GM12878 (cell line): ENCODE results near the gene TRPT1. TPM values are rescaled to one million over a fixed set of nuclear protein-coding genes. Genes with fewer than 3 reads are reported as not detected.

Source experiments
- ATAC-seq: fragments of 200-7000 bp; cut with Tn5 transposase; 3 replicates; pipeline ENCODE4 v1.9.1; 2020; ENCODE audit warnings: mild to moderate bottlenecking, moderate library complexity
- BruUV-seq: library from RNA; stranded (reverse); fragments of 400-500 nt; replicated peaks from 2 replicates; lab custom pipeline; 2021; lab: Mats Ljungman, UMichigan
- CTCF ChIA-PET: fragments of 300-600 bp; sonication (Branson Sonifier 250); formaldehyde crosslinking; extraction: SDS; loops from one replicate; lab custom pipeline; 2021; ENCODE audit warnings: inconsistent platforms; lab: Yijun Ruan, JAX
- POLR2A ChIA-PET: fragments of 350-600 bp; formaldehyde crosslinking; extraction: SDS; loops from one replicate; lab custom pipeline; 2021; ENCODE audit warnings: inconsistent platforms; lab: Charles Lee
- RAD21 ChIA-PET: fragments of 300-600 bp; sonication (Branson Sonifier 250); formaldehyde crosslinking; loops from one replicate; lab custom pipeline; 2023; ENCODE audit warnings: antibody characterized with exemption; ENCODE audit not compliant: unreplicated experiment; lab: Charles Lee
- SMC1A ChIA-PET: fragments of 300-600 bp; sonication (Branson Sonifier 250); formaldehyde crosslinking; loops from one replicate; lab custom pipeline; 2023; ENCODE audit not compliant: unreplicated experiment, uncharacterized antibody; lab: Charles Lee
- DNase-seq: peaks from one replicate; pipeline ENCODE4 v3.0.0-alpha.2; 2011; ENCODE audit warnings: low read depth, low spot score
- FAIRE-seq: peaks from 3 replicates; lab custom pipeline; 2011; peaks lifted over from hg19 to GRCh38; lab: Jason Lieb, UNC
- H2AFZ ChIP-seq: 2 replicates; pipeline ENCODE4 v1.6.0; 2011; ENCODE audit warnings: low read depth, low read length, control low read depth; ENCODE audit not compliant: control insufficient read depth
- H3K27ac ChIP-seq: 2 replicates; pipeline ENCODE4 v1.5.1; 2011; ENCODE audit warnings: control low read depth; ENCODE audit not compliant: control insufficient read depth, insufficient read depth
- H3K27me3 ChIP-seq, 2 experiments: replicated peaks in 1 of 2; 2 replicates each; pipeline versions ENCODE4 v1.6.0 to v1.6.1; 2011; ENCODE audit warnings: low read length in 1 of 2; ENCODE audit not compliant: control insufficient read depth in 2 of 2, insufficient read depth in 2 of 2
- H3K36me3 ChIP-seq, 2 experiments: 2 replicates each; pipeline ENCODE4 v1.5.1; 2011; ENCODE audit warnings: low read length in 1 of 2; ENCODE audit not compliant: control insufficient read depth in 2 of 2, insufficient read depth in 2 of 2
- H3K4me1 ChIP-seq: 2 replicates; pipeline ENCODE4 v1.6.1; 2011; ENCODE audit warnings: mild to moderate bottlenecking, low read length, moderate library complexity, mixed read lengths; ENCODE audit not compliant: control insufficient read depth, insufficient read depth
- H3K4me2 ChIP-seq: 2 replicates; pipeline ENCODE4 v1.6.0; 2011; ENCODE audit warnings: control low read depth; ENCODE audit not compliant: control insufficient read depth, insufficient read depth
- H3K4me3 ChIP-seq: fragments of 200-600 bp; sonication (generic); 2 replicates; pipeline ENCODE4 v1.5.1; 2016
- H3K79me2 ChIP-seq: 2 replicates; pipeline ENCODE4 v1.6.0; 2011; ENCODE audit warnings: low read length; ENCODE audit not compliant: control insufficient read depth, insufficient read depth
- H3K9ac ChIP-seq: 2 replicates; pipeline ENCODE4 v1.8.0; 2011; ENCODE audit warnings: low read length, control low read depth, mixed read lengths; ENCODE audit not compliant: control insufficient read depth, insufficient read depth
- H3K9me3 ChIP-seq: replicated peaks from 3 replicates; pipeline ENCODE4 v1.5.1; 2011; ENCODE audit warnings: mild to moderate bottlenecking, low read length; ENCODE audit not compliant: control insufficient read depth, insufficient read depth
- H4K20me1 ChIP-seq: 2 replicates; pipeline ENCODE4 v1.6.0; 2011; ENCODE audit not compliant: control insufficient read depth, insufficient read depth
- BACH1 ChIP-seq: fragments of 450-650 bp; IDR thresholded peaks from 2 replicates; pipeline ENCODE4 v1.6.1; 2017; ENCODE audit warnings: mild to moderate bottlenecking, borderline replicate concordance
- BCL11A ChIP-seq: IDR thresholded peaks from 2 replicates; pipeline ENCODE4 v1.6.1; 2011; ENCODE audit warnings: low read depth, low read length
- BCLAF1 ChIP-seq: fragments of 450-650 bp; IDR thresholded peaks from 2 replicates; pipeline ENCODE4 v1.6.1; 2017; ENCODE audit warnings: antibody characterized with exemption, mild to moderate bottlenecking, moderate library complexity
- BHLHE40 ChIP-seq, 2 experiments: fragments of 450-650 bp in 1 of 2; IDR thresholded peaks; 2 replicates each; pipeline ENCODE4 v1.6.1; 2011 to 2017; ENCODE audit warnings: low read depth in 2 of 2, borderline replicate concordance in 1 of 2, improper control_type of control experiment in 1 of 2, low read length in 1 of 2, mild to moderate bottlenecking in 1 of 2
- GATAD2B ChIP-seq: fragments of 450-650 bp; conservative IDR thresholded peaks from 2 replicates; pipeline ENCODE4 v1.6.1; 2017; ENCODE audit warnings: low read depth, mild to moderate bottlenecking, moderate library complexity
- LARP7 ChIP-seq: fragments of 450-650 bp; IDR thresholded peaks from 2 replicates; pipeline ENCODE4 v1.6.1; 2017; ENCODE audit warnings: mild to moderate bottlenecking
- POLR2AphosphoS2 ChIP-seq: IDR thresholded peaks from 2 replicates; pipeline ENCODE4 v1.6.1; 2011; ENCODE audit warnings: low read depth, mild to moderate bottlenecking, low read length, improper control_type of control experiment, moderate library complexity
- RAD51 ChIP-seq: fragments of 450-650 bp; IDR thresholded peaks from 2 replicates; pipeline ENCODE4 v1.6.1; 2016; ENCODE audit warnings: moderate library complexity, mild to moderate bottlenecking, inconsistent platforms
- TBL1XR1 ChIP-seq: IDR thresholded peaks from 2 replicates; pipeline ENCODE4 v1.6.1; 2012; ENCODE audit warnings: low read depth, low read length, improper control_type of control experiment
- ZBTB11 ChIP-seq: fragments of 450-650 bp; formaldehyde crosslinking; IDR thresholded peaks from 2 replicates; pipeline ENCODE4 v1.5.0; 2022; ENCODE audit warnings: mild to moderate bottlenecking, missing genetic modification characterization
- ZNF687 ChIP-seq: fragments of 450-650 bp; IDR thresholded peaks from 2 replicates; pipeline ENCODE4 v1.6.1; 2017; ENCODE audit warnings: mild to moderate bottlenecking, moderate library complexity
- WGBS: methylation state at CpG from one replicate; pipeline ENCODE4 v1.1.6; 2016; ENCODE audit warnings: low lambda C conversion rate; ENCODE audit not compliant: insufficient replicate concordance, insufficient coverage; ENCODE audit errors: missing lambda C conversion rate; 5-methylcytosine and 5-hydroxymethylcytosine counted together
- in situ Hi-C: fragments of 300-500 bp; cut with MboI; formaldehyde crosslinking; loops from 9 replicates; pipeline ENCODE4 v1.14.3; 2018; ENCODE audit warnings: mixed read lengths
- intact Hi-C: fragments of 100-400 bp; cut with micrococcal nuclease; formaldehyde crosslinking; loops from one replicate; pipeline ENCODE4 v1.14.2; 2022; ENCODE audit not compliant: unreplicated experiment
- polyA plus RNA-seq, 11 experiments: library from polyadenylated mRNA; depleted of rRNA in 4 of 11; unstranded in 6 of 11; stranded (reverse) in 5 of 11; fragments of >200 nt; fragmentation: Nextera tagmentation in 4 of 11; fragmentation: Illumina TruSeq in 1 of 11; extraction: Ambion mirVana in 4 of 11; extraction: Trizol in 1 of 11; gene quantifications; 1 replicate in 1 of 11; 2 replicates in 10 of 11; pipeline versions ENCODE4 v1.2.1 to v1.2.3, GENCODE V29; 2011 to 2016; ENCODE audit warnings: inconsistent platforms in 2 of 11, missing spikeins in 2 of 11, low read depth in 1 of 11
- total RNA-seq, 4 experiments: library from RNA; depleted of rRNA in 3 of 4; stranded (reverse); fragments of >200 nt in 3 of 4; fragmentation: Illumina TruSeq in 1 of 4; extraction: Trizol in 1 of 4; gene quantifications; 2 replicates each; pipeline versions ENCODE4 v1.2.1 to v1.2.3, GENCODE V29; 2013 to 2021

TRPT1 gene
- total and polyA plus RNA-seq, 10 of the 15 experiments (the other 5 are each of a cell fraction or from before 2014, with no cell fraction given) = 7.1 to 63.0 (median 31.4) TPM

GRCh38 chr11:64234647-64235379 is 8.8 kb upstream of the TRPT1 start:
- intact Hi-C loops (no loop called here), in situ Hi-C loops (loop anchor here (25.0 kb wide), 1 partner anchor 1627 kb away; the partner anchor contains the start of genes CFL1, EFEMP2 and MUS81)
- Histone ChIP-seq H3K27ac (0 out of 2 replicates have a peak overlapping the region, but pooled peaks have one; percentile 33), H3K9ac (peak overlapping the region; percentile 47), H3K4me3 (peak overlapping the region; percentile 97), H3K79me2 (peaks cover 16% of the 10 kb centered on the region), H3K4me1 (peaks cover 50% of the 10 kb centered on the region), H3K9me3 (no peaks in the 10 kb centered on the region), H3K4me2 (peak overlapping the region; percentile 83), H3K36me3 (peaks cover 0 to 5% of the 10 kb centered on the region in 2 experiments; a peak in 2 of 4 replicates), H2AFZ (peak overlapping the region; percentile 29), H3K27me3 (no peaks in the 10 kb centered on the region), H4K20me1 (no peaks in the 10 kb centered on the region)
- ChIA-PET SMC1A (no interaction called here), POLR2A (interaction anchor here (0.5 to 1.0 kb wide), 2 partner anchors 37 to 70 kb away, joined by 3 read pairs; no protein-coding TSS in a partner anchor), RAD21 (interaction anchor here (1.0 kb wide), 1 partner anchor 10 kb away, joined by 3 read pairs; no protein-coding TSS in a partner anchor), CTCF (interaction anchor here (0.7 kb wide), 1 partner anchor 30 kb away, joined by 3 read pairs; no protein-coding TSS in a partner anchor)
- DNase-seq (no peak), FAIRE-seq (no peak), ATAC-seq (peak; percentile 60)
- no TSS peak for BruUV-seq
- WGBS = under 1% methylated on average over 30 of the region's 80 CpGs
- TF ChIP-seq TBL1XR1 (no peak), ZNF687 (0 out of 2 replicates have a peak, but pooled peaks have one; percentile 27), BACH1 (0 out of 2 replicates have a peak, but pooled peaks have one; percentile 55), ZBTB11 (CRISPR knock-in tag) (no peak), LARP7 (peak; percentile 58; the same call in 1 of the 2 replicates), RAD51 (no peak), POLR2AphosphoS2 (0 out of 2 replicates have a peak, but pooled peaks have one; percentile 12), BHLHE40 (IDR thresholded peaks at IDR 0.05; ENCODE audit: borderline replicate concordance in 1 of 2, low read depth in 2 of 2, low read length in 1 of 2) (peak in 1 of 2 experiments; percentile 83; a peak in 2 of 4 replicates), BCLAF1 (no peak), BCL11A (no peak), GATAD2B (peak; percentile 62; the same call in 1 of the 2 replicates)
